Activated naive CD8-positive, alpha-beta T cell treated with anti-CD3 and anti-CD28 coated beads, Interleukin-2, amount 10 ng/mL, durations not matched to agents 7 days and 5 days (primary cell): Measurements from ENCODE around the gene ASIC4. TPM values are rescaled to one million over a fixed set of nuclear protein-coding genes. Genes with fewer than 3 reads are reported as not detected.
A peak's percentile ranks its signal among the peaks of the same experiment; 100 is the strongest.

Experiments
- ATAC-seq: fragments of 150-1000 bp; cut with Tn5 transposase; one replicate; pipeline ENCODE4 v1.10.0; 2021; ENCODE audit warnings: low read depth, moderate library complexity
- POLR2A ChIA-PET: fragments of 350-600 bp; sonication (Branson Sonifier 250); formaldehyde crosslinking; loops from one replicate; lab custom pipeline; 2021; ENCODE audit warnings: antibody characterized with exemption; lab: Charles Lee
- DNase-seq: peaks from one replicate; pipeline ENCODE4 v3.0.0; 2021
- H3K27ac Mint-ChIP-seq: one replicate; pipeline ENCODE4 v1.8.0; 2022; ENCODE audit warnings: mild to moderate bottlenecking, mixed read lengths
- H3K27me3 Mint-ChIP-seq: one replicate; pipeline ENCODE4 v1.8.0; 2022; ENCODE audit warnings: mild to moderate bottlenecking, moderate library complexity, mixed read lengths
- H3K36me3 Mint-ChIP-seq: one replicate; pipeline ENCODE4 v1.8.0; 2021; ENCODE audit warnings: mild to moderate bottlenecking, mixed read lengths
- H3K4me1 Mint-ChIP-seq: one replicate; pipeline ENCODE4 v1.8.0; 2021; ENCODE audit warnings: mixed read lengths
- H3K4me3 Mint-ChIP-seq: one replicate; pipeline ENCODE4 v1.8.0; 2022; ENCODE audit warnings: mild to moderate bottlenecking, moderate library complexity, mixed read lengths
- H3K9me3 Mint-ChIP-seq: one replicate; pipeline ENCODE4 v1.8.0; 2021; ENCODE audit warnings: mixed read lengths
- total RNA-seq, 2 experiments: library from RNA; stranded (reverse); gene quantifications; one replicate each; pipeline ENCODE4 v1.2.3, GENCODE V29; 2021

ASIC4 gene
- total RNA-seq, 2 experiments from 2014 or later = 0.08 to 0.09 TPM

DNA sequence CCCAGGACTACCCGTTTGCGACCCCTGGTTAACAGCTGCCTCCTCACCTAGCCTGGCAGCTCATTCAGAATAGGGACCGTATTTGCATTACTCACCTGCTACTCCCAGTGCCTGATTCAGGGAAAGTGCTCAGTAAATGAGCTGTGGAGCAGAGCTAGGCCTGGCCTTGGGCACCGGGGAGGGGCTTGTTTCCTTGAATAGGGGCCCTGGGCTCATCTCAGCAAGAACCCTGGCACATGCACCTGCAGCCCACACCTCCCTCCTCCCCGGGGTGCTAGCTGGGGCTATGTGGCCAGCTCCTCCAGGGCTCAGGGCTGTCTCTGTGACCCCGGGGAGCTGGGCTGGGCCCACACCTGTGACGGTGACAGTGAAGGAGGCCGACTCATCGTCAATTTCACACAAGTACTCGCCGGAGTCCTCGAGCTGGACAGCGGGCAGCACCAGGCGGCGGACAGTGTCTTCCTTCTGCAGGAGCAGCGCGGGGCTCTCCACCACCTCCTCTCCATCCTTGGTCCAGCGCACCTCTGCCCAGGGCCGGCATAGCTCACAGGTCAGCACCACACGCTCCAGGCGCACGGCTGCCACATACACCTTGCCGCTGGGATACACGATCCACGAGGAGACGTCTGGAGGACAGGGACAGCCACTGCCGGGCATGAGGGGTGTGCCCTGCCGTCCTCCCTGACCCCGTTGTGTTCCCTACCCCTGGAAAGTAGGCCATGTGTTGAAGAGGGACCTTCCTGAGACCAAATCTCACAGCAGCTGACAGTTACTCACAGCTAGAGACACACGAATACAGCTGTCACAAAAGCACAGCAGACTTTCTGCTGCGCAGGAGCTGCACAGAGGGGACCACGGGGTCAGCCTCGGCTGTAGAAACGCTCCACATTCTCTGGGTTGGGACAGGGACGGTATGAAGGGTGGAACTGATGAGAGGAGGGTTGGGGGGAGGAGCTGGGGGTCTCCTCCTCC lies 48.1 kb downstream of the ASIC4 start:
- H3K4me3 Mint-ChIP-seq = no peak overlapping the region
- no peak for ATAC-seq
- no peak overlapping the region for H3K27ac Mint-ChIP-seq
- POLR2A ChIA-PET = no interaction called here
- DNase-seq = no peak
- H3K9me3 Mint-ChIP-seq = no peaks in the 10 kb centered on the region
- H3K4me1 Mint-ChIP-seq = no peaks in the 10 kb centered on the region
- H3K27me3 Mint-ChIP-seq = no peaks in the 10 kb centered on the region
- no peaks in the 10 kb centered on the region for H3K36me3 Mint-ChIP-seq

DNA sequence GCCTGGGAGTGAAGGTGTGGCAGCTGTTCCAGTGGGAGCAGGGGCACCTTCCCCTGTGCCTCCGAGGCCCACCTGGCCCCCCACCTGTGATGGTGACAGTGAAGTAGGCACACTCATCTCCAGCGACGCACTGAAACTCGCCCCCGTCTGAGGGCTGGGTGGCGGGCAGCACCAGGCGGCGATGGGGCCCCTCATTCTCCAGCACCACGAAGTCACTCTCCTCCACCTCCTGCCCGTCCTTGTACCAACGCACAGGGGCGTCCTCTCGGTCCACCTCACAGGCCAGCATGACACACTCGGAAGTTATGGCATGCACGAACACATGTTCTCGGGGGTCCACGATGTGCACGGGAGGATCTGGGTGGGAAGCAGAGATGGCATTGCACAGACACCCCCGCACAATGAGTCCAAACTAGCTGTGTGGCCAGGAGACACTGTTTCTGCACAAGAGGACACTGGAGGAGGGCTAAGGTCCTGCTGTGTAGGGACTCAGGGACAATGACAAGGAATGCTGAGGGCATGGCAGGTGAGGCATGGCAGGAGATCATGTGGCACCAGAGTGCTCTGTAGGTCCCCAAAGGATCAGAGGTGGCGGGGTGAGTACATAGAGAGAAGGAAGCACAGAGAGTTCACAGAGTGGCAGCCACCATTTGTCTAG lies 49.1 kb downstream of the ASIC4 start:
- Mint-ChIP-seq H3K36me3 (no peaks in the 10 kb centered on the region), H3K9me3 (no peaks in the 10 kb centered on the region), H3K27me3 (peaks cover 2% of the 10 kb centered on the region), H3K4me1 (no peaks in the 10 kb centered on the region), H3K27ac (no peak overlapping the region), H3K4me3 (no peak overlapping the region)
- DNase-seq = no peak
- ATAC-seq = no peak
- POLR2A ChIA-PET = no interaction called here

- H3K9me3 Mint-ChIP-seq = no peaks in the 10 kb centered on the region
- no peak for ATAC-seq
Measured at GRCh38 chr2:219565130-219566080, 51.1 kb downstream of the ASIC4 start.

DNA sequence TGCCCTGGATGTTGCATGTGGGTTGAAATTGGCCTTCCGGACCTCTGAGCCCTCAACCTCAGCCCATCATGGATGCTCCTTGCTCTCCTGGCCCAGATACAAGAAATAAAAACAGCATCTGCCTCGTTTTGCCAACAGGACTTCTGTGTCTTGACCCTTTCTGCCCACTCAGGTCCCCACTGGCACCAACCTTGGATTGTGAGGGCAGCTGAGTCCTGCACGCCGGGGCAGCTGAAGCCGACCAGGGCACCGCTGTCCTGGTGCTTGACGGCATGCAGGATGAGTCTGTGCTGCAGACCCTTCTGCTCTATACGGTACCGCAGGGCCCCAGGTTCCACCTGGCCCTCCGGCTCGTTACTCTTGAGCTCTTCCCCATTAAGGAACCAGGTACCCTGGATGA lies 52.4 kb downstream of the ASIC4 start:
- no peak for ATAC-seq
- DNase-seq = no peak
- Mint-ChIP-seq H3K9me3 (no peaks in the 10 kb centered on the region), H3K27me3 (peaks cover 23% of the 10 kb centered on the region), H3K27ac (no peak overlapping the region), H3K4me1 (no peaks in the 10 kb centered on the region), H3K4me3 (no peak overlapping the region), H3K36me3 (no peaks in the 10 kb centered on the region)
- POLR2A ChIA-PET = no interaction called here

More at GRCh38 chr2:219565130-219566080, 51.1 kb downstream of the ASIC4 start:
- H3K4me1 Mint-ChIP-seq = no peaks in the 10 kb centered on the region
- H3K27me3 Mint-ChIP-seq = peaks cover 21% of the 10 kb centered on the region
- H3K36me3 Mint-ChIP-seq = no peaks in the 10 kb centered on the region
- POLR2A ChIA-PET = no interaction called here
- no peak for DNase-seq
- H3K27ac Mint-ChIP-seq = no peak overlapping the region
- no peak overlapping the region for H3K4me3 Mint-ChIP-seq

DNA sequence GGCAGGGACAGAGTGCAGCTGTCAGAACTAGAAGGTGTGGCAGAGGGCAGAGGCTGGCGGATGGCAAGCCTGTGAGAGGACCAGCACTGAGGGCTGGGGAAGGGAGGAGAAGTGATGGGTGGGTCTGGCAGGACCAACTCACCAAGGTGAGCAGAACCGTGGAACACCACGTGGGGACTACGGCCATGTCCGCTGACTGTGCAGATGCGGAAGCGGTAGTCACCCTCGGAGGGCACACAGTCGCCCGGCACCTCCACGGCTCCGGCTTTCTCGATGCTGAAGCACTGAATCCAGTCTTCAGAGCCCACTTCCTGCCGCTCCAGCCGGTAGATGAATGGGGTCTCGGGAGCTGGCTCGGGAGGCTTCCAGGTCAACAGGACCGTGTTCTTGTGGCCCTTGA lies 52.8 kb downstream of the ASIC4 start:
- Mint-ChIP-seq H3K27me3 (peaks cover 28% of the 10 kb centered on the region), H3K4me1 (no peaks in the 10 kb centered on the region), H3K4me3 (no peak overlapping the region), H3K9me3 (no peaks in the 10 kb centered on the region), H3K27ac (no peak overlapping the region), H3K36me3 (no peaks in the 10 kb centered on the region)
- DNase-seq (no peak), ATAC-seq (no peak)
- POLR2A ChIA-PET = no interaction called here

DNA sequence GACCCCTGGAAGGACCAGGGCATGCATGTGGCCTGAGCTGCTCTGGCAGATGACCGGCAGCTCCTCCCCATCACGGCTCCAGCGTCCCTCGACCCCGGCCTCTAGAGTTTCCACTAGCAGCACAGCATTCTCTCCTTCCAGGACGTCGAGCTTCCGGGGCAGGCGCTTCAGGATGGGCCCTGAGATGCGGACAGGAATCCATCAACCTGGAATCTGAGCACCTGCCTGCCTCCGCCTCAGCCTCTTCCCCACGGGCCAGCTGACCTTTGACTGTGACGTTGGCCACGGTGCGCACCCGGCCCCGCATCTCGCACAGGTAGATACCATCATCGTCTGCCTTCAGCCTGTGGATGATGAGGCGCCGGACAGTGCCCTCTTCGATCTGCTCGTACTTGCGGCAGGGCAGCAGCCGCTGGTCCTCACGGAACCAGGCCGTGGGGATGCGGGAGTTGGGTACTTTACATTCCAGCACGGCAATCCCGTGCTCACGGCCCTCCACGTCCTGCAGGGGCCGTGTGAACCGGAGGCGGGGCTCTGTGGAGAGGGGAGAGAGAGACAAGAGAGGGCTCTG lies 53.6 kb downstream of the ASIC4 start:
- Mint-ChIP-seq H3K4me3 (no peak overlapping the region), H3K27me3 (peaks cover 35% of the 10 kb centered on the region), H3K9me3 (no peaks in the 10 kb centered on the region), H3K4me1 (no peaks in the 10 kb centered on the region), H3K36me3 (no peaks in the 10 kb centered on the region), H3K27ac (no peak overlapping the region)
- ATAC-seq = no peak
- no peak for DNase-seq
- POLR2A ChIA-PET = no interaction called here

DNA sequence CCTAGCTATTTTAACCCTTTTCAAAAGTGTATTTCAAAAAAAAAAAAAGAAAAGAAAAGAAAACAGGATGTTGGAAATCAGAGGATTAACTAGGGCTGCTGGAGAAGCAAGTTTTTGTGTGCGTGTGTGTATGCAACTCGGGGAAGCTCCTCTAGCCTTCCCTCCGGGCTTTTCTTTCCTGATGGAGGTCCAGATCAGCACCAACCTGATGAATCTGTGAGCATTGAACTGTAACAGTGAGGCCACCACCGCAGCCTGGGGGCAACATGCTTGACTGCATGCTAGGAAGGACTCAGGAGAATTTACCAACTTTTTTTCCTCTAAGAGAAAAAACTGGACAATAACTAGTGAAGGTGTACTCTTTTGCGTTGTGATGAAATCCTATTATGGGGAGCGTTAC lies 54.8 kb downstream of the ASIC4 start:
- Mint-ChIP-seq H3K4me3 (no peak overlapping the region), H3K27me3 (peaks cover 42% of the 10 kb centered on the region), H3K27ac (no peak overlapping the region), H3K4me1 (no peaks in the 10 kb centered on the region), H3K36me3 (no peaks in the 10 kb centered on the region), H3K9me3 (no peaks in the 10 kb centered on the region)
- DNase-seq = no peak
- no peak for ATAC-seq
- POLR2A ChIA-PET = no interaction called here

DNA sequence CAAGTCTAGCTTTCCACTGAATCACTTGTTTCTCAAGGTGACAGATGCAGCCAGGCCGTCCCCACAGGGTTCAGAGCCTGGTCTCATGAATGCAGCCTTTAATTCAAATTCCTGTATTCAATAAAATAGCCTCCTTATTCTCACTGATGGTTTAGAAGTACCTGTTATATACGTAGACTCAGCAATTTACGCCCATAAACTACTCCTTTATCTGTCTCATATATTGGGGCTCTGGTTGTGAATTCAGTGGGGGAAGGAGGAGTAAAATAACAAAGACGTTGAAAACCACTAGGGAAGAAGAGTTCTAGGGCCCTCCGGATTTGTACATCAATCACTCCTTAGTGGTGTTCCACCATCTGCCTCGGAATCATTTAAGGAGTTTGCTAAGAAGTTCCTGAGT lies 55.4 kb downstream of the ASIC4 start:
- Mint-ChIP-seq H3K27me3 (peaks cover 42% of the 10 kb centered on the region), H3K4me1 (no peaks in the 10 kb centered on the region), H3K36me3 (no peaks in the 10 kb centered on the region), H3K4me3 (no peak overlapping the region), H3K27ac (no peak overlapping the region), H3K9me3 (no peaks in the 10 kb centered on the region)
- ATAC-seq (no peak), DNase-seq (no peak)
- POLR2A ChIA-PET = no interaction called here

DNA sequence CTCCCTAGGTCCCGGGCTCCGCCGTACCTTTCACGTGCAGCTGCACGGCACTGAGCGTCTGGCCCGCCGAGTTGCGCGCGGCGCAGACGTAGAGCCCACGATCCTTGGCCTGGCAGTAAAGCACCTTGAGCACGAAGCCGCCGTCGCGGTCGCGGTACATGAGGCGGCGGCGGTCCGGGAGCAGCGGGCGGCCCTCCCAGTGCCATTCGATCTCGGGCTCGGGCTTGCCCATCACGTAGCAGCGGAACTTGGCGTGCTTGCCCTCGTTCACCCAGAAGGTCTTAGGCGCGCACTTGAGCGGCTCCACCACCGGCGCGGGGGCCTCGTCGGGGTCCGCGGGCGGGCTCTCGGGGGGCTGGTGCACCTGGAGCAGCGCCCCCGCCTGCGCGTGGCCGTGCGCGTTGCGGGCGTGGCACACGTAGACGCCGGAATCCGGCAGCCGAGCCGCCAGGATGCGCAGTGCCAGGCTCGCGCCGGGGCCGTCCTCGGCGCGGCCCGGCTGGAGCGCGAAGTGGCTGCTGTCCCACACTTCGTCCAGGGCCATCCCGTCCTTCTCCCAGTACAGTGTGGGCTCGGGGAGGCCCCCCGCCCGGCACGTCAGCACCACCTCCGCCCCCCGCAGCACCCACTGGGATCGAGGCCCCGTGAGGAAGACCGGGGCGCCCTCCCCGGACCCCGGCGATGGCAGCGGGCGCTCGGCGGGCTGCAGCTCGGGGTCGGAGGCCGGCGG lies 56.1 kb downstream of the ASIC4 start:
- H3K9me3 Mint-ChIP-seq = no peaks in the 10 kb centered on the region
- ATAC-seq = peak; percentile 38
- DNase-seq = no peak
- H3K4me1 Mint-ChIP-seq = no peaks in the 10 kb centered on the region
- H3K4me3 Mint-ChIP-seq = no peak overlapping the region
- H3K27me3 Mint-ChIP-seq = peaks cover 44% of the 10 kb centered on the region
- H3K27ac Mint-ChIP-seq = no peak overlapping the region
- POLR2A ChIA-PET = no interaction called here
- H3K36me3 Mint-ChIP-seq = no peaks in the 10 kb centered on the region

DNA sequence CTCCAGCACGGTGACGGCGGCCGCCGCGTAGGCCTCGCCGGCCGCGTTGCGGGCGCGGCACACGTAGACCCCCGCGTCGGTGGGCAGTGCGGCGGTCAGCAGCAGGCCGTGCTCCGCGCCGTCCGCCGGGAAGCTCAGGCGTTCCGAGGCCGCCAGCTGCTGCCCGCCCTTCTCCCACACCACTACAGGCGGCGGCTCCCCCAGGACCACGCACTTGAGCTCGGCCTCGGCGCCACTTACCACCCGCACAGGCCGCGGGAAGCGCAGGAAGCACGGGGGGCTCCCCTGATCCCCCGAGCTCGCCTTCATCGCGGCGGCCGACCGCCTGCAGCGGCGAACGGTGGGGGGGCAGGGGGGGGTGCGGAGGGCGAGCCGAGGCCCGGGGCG lies 56.6 kb downstream of the ASIC4 start:
- Mint-ChIP-seq H3K36me3 (no peaks in the 10 kb centered on the region), H3K4me3 (no peak overlapping the region), H3K27ac (no peak overlapping the region), H3K4me1 (no peaks in the 10 kb centered on the region), H3K27me3 (peaks cover 46% of the 10 kb centered on the region), H3K9me3 (no peaks in the 10 kb centered on the region)
- POLR2A ChIA-PET = no interaction called here
- ATAC-seq (peak; percentile 27), DNase-seq (no peak)

DNA sequence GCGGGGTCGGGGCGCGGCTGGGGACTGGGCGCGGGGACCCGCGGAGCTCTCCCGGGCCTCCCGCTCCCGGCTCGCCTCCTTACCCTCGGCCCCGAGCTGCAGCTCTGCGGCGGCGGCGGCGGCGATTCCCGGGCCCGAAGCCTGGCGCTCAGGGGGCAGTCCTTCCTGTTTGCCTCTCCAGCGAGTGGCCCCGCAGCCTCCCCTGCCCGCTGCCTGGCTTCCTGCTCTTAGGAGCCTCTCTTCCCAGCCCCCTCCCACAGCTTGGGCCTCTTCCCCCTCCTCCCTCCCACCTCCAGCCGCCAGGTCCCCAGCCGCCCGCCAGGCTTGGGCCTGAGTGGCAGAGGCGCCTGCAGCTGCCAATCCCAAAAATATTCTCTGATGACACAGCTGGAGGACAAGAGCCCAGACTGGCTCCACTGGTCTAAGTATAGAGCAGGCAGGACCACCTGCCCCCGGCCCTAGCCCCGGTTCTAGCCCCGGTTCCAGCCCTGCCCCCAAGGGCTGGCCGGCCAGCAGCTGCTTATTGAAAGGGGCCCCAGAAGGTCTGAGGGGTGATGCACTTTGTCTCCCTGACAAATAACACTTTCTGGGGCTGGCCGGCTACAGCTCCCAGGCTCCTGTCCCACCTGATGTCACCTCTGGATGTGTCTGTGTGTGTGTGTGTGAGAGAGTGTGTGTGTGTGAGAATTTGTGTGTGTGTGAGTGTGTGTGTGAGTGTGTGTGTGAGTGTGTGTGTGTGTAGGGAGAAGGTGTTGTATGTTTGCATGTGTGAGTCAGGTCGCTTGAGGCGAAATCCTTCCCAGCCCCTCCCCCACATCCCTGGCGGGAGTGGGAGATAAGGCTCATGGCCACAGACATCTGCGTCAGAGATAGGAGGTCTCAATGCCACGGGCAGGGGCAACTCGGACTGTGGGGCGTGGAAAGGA lies 57.3 kb downstream of the ASIC4 start, which contains the start of gene OBSL1:
OBSL1 (minus strand) TSS at position 229 of the 926 bp plus-strand sequence. CDS start 307 bp downstream, outside the sequence.
- ATAC-seq (peak; percentile 14), DNase-seq (no peak)
- Mint-ChIP-seq H3K4me1 (no peaks in the 10 kb centered on the region), H3K27me3 (peaks cover 46% of the 10 kb centered on the region), H3K36me3 (no peaks in the 10 kb centered on the region), H3K27ac (no peak within 1 kb of the TSS), H3K9me3 (no peaks in the 10 kb centered on the region), H3K4me3 (no peak within 1 kb of the TSS)
- POLR2A ChIA-PET = no interaction called here
